ENCODE results near the gene SDHAF1. TPM values are rescaled to one million over a fixed set of nuclear protein-coding genes. Genes with fewer than 3 reads are reported as not detected.

Gene SDHAF1
- total and polyA plus RNA-seq, 2 of the 8 experiments (the other 6 are each of a cell fraction or from before 2014, with no cell fraction given): 16.0 to 21.3 TPM

DNA sequence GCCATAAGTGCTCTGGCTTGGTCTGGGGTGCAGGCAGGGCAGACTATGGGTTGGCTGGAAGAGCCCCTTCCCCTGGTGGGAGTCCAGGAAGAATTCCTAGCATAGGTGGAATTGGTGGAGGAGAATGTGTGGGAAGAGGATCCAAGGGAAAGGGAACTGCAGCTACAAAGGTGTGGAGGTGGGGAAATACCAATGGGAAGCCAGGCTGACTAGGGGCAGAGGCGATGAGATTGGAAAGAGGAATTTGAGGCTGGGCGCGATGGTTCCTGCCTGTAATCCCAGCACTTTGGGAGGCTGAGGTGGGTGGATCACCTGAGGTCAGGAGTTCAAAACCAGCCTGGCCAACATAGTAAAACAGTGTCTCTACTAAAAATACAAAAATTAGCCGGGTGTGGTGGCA is 4.8 kb upstream of the SDHAF1 start:
- no peak overlapping the region for H2BK20ac ChIP-seq (ENCODE audit: low read length)
- no peaks in the 10 kb centered on the region for H3K79me2 ChIP-seq (ENCODE audit: control insufficient read depth in 1 of 2, insufficient read depth in 2 of 2, low read length in 2 of 2)
- H3K79me1 ChIP-seq (ENCODE audit: low read depth, low read length): no peaks in the 10 kb centered on the region
- no peak overlapping the region for H3K4me3 ChIP-seq (ENCODE audit: extremely low read depth in 1 of 4, insufficient read depth in 2 of 4, low read depth in 3 of 4, low read length in 4 of 4)
- H3K4me1 ChIP-seq (replicated peaks in 1 of 4; ENCODE audit: control insufficient read depth in 3 of 4, insufficient read depth in 4 of 4, low read length in 3 of 4): peaks cover 0 to 4% (median 1%) of the 10 kb centered on the region in 4 experiments; a peak in 3 of 7 replicates
- no peak overlapping the region for H3K14ac ChIP-seq (ENCODE audit: insufficient read length)
- no peak for DNase-seq (ENCODE audit: low read depth in 1 of 2, low spot score in 2 of 2)
- H3K4ac ChIP-seq (replicated peaks; ENCODE audit: insufficient read length, low read depth, low read length): no peak overlapping the region
- no peak overlapping the region for H2AFZ ChIP-seq (ENCODE audit: low read length)
- no peak overlapping the region for H2BK12ac ChIP-seq (ENCODE audit: low read depth, low read length)
- H2AK5ac ChIP-seq (ENCODE audit: low read depth, low read length): no peak overlapping the region
- H2BK5ac ChIP-seq (ENCODE audit: low read depth, low read length): no peak overlapping the region
- no peak overlapping the region for H4K5ac ChIP-seq (ENCODE audit: insufficient read length, low read depth, low read length)
- ChIA-PET POLR2A (ENCODE audit: partially characterized antibody) (no interaction called here), CTCF (ENCODE audit: partially characterized antibody) (no interaction called here)
- no peak overlapping the region for H3K27ac ChIP-seq (ENCODE audit: low read depth, low read length)
- 90% methylated on average over 4 of the region's 4 CpGs; no CpG with 5 or more reads in 1 of the 2 experiments for WGBS, 2 experiments (ENCODE audit: extremely low coverage in 1 of 2, insufficient coverage in 1 of 2, insufficient read length in 1 of 2, insufficient replicate concordance in 2 of 2, low coverage in 1 of 2, low lambda C conversion rate in 2 of 2, missing lambda C conversion rate in 1 of 2)
- peaks cover 6% of the 10 kb centered on the region; the same call in 1 of the 2 replicates for H3K23me2 ChIP-seq (ENCODE audit: low read depth, low read length)
- peaks cover 0 to 13% (median 8%) of the 10 kb centered on the region in 4 experiments; a peak in 4 of 7 replicates for H3K27me3 ChIP-seq (replicated peaks in 1 of 4; ENCODE audit: control insufficient read depth in 3 of 4, extremely low read depth in 1 of 4, insufficient read depth in 3 of 4, low read length in 3 of 4)
- no peak overlapping the region for H3K9ac ChIP-seq (replicated peaks in 1 of 4; ENCODE audit: extremely low read depth in 1 of 4, low read depth in 3 of 4, low read length in 3 of 4)
- no peaks in the 10 kb centered on the region for H3K36me3 ChIP-seq (ENCODE audit: control insufficient read depth in 2 of 4, insufficient read depth in 4 of 4, low read length in 3 of 4)
- no peaks in the 10 kb centered on the region; a peak in 1 of 4 replicates for H3K9me3 ChIP-seq (ENCODE audit: insufficient read depth in 2 of 2, low read depth in 1 of 2, low read length in 1 of 2)
- no peaks in the 10 kb centered on the region for H4K20me1 ChIP-seq (replicated peaks in 1 of 2; ENCODE audit: control insufficient read depth in 1 of 2, insufficient read depth in 2 of 2, low read length in 2 of 2)
- no peak for FAIRE-seq
- no peak overlapping the region for H3K56ac ChIP-seq (replicated peaks; ENCODE audit: insufficient read length, low read depth, low read length)
- no peak overlapping the region for H4K91ac ChIP-seq (replicated peaks; ENCODE audit: insufficient read length, low read length)
- no peak overlapping the region for H2BK120ac ChIP-seq (replicated peaks; ENCODE audit: low read depth, low read length)
- TF ChIP-seq EGR1 (IDR thresholded peaks at IDR 0.05; ENCODE audit: borderline replicate concordance, low read depth, low read length) (no peak), TAF1 (IDR thresholded peaks at IDR 0.05; ENCODE audit: low read depth, low read length) (no peak), BRCA1 (IDR thresholded peaks at IDR 0.05; ENCODE audit: low read depth, low read length) (no peak), BCL11A (IDR thresholded peaks at IDR 0.05; ENCODE audit: low read depth in 2 of 2, low read length in 2 of 2) (no peak), HDAC6 (IDR thresholded peaks at IDR 0.05; ENCODE audit: low read depth, low read length) (no peak), CBX5 (IDR thresholded peaks at IDR 0.05; ENCODE audit: low read depth, low read length) (no peak), CHD2 (IDR thresholded peaks at IDR 0.05; ENCODE audit: low read length) (no peak), NANOG (IDR thresholded peaks at IDR 0.05; ENCODE audit: insufficient read depth, low read depth, low read length, poor library complexity, severe bottlenecking) (no peak), POLR2A (IDR thresholded peaks at IDR 0.05; ENCODE audit: control extremely low read depth in 1 of 2, low read depth in 2 of 2, low read length in 2 of 2) (no peak), PHF8 (conservative IDR thresholded peaks at IDR 0.05; ENCODE audit: low read depth, low read length) (no peak), CTBP2 (IDR thresholded peaks at IDR 0.05; ENCODE audit: borderline replicate concordance, insufficient read depth, insufficient read length, low read length) (no peak)
- no peak overlapping the region for H4K8ac ChIP-seq (ENCODE audit: extremely low read depth, insufficient read depth, low read length)
- H2BK15ac ChIP-seq (ENCODE audit: low read length): no peak overlapping the region
- H3K23ac ChIP-seq (ENCODE audit: insufficient read length): no peak overlapping the region
- no peak overlapping the region for H3K4me2 ChIP-seq (ENCODE audit: insufficient read depth in 1 of 2, low read depth in 2 of 2, low read length in 2 of 2)
- no peak overlapping the region for H3K18ac ChIP-seq (ENCODE audit: extremely low read depth, low read length)

Data from H1 (cell line).